ENCODE results near the gene SPEM3. TPM values are rescaled to one million over a fixed set of nuclear protein-coding genes. Genes with fewer than 3 reads are reported as not detected.

The SPEM3 gene
- total and polyA plus RNA-seq, 2 of the 13 experiments (the other 11 are each of a cell fraction or from before 2014, with no cell fraction given), result not detected

DNA sequence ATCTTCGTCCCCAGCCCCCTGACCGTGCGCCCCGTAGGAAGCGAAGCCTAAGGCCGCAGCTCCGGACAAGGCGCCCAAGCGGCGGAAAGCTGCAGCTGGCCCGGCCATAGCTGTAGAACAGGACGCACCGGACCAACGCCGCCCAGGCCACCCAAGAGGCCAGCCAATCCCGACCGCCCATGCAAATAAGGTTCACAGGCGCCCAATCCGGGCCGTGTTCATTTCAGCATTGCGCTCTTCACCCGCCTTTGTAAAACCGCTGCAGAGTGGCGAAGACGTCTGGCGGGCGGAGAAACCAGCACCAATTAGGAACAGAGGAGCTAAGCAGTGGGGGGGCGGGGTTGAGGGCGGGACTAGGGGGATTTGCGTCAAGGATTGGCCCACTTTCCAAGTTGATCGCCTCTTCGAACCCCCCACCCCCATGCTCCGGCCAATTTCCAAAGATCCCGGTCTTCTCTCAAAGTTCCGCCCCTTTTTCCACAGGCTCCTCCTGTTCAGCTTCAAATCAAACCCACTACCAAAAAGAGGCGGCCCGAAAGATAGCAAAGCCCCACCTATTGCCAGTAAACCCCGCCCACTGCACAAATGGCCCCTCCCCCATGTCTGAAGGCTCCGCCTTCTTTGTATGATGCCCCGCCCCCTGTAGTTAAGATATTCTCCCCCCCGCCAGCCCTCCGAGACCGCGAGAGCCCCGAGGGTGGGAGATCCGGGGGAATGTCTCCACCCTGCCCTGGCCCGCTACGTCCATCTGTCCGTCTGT lies 24.5 kb upstream of the SPEM3 start, which contains the start of gene TMEM256 (continued):
- TF ChIP-seq, protein P1, sequence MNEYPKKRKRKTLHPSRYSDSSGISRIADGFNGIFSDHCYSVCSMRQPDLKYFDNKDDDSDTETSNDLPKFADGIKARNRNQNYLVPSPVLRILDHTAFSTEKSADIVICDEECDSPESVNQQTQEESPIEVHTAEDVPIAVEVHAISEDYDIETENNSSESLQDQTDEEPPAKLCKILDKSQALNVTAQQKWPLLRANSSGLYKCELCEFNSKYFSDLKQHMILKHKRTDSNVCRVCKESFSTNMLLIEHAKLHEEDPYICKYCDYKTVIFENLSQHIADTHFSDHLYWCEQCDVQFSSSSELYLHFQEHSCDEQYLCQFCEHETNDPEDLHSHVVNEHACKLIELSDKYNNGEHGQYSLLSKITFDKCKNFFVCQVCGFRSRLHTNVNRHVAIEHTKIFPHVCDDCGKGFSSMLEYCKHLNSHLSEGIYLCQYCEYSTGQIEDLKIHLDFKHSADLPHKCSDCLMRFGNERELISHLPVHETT (CRISPR knock-in tag; conservative IDR thresholded peaks at IDR 0.05), result no peak
- TF ChIP-seq, protein P2, sequence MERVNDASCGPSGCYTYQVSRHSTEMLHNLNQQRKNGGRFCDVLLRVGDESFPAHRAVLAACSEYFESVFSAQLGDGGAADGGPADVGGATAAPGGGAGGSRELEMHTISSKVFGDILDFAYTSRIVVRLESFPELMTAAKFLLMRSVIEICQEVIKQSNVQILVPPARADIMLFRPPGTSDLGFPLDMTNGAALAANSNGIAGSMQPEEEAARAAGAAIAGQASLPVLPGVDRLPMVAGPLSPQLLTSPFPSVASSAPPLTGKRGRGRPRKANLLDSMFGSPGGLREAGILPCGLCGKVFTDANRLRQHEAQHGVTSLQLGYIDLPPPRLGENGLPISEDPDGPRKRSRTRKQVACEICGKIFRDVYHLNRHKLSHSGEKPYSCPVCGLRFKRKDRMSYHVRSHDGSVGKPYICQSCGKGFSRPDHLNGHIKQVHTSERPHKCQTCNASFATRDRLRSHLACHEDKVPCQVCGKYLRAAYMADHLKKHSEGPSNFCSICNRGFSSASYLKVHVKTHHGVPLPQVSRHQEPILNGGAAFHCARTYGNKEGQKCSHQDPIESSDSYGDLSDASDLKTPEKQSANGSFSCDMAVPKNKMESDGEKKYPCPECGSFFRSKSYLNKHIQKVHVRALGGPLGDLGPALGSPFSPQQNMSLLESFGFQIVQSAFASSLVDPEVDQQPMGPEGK (CRISPR knock-in tag; IDR thresholded peaks at IDR 0.05), result no peak
- TF ChIP-seq KLF13 (CRISPR knock-in tag; IDR thresholded peaks at IDR 0.05), result no peak
- TF ChIP-seq, protein P3, sequence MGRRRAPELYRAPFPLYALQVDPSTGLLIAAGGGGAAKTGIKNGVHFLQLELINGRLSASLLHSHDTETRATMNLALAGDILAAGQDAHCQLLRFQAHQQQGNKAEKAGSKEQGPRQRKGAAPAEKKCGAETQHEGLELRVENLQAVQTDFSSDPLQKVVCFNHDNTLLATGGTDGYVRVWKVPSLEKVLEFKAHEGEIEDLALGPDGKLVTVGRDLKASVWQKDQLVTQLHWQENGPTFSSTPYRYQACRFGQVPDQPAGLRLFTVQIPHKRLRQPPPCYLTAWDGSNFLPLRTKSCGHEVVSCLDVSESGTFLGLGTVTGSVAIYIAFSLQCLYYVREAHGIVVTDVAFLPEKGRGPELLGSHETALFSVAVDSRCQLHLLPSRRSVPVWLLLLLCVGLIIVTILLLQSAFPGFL (CRISPR knock-in tag; IDR thresholded peaks at IDR 0.05), result no peak
- TF ChIP-seq KDM6A (CRISPR knock-in tag; IDR thresholded peaks at IDR 0.05; ENCODE audit: low read depth), result no peak
- TF ChIP-seq MAZ (IDR thresholded peaks at IDR 0.05; ENCODE audit: borderline replicate concordance, low read depth, low read length), result peak; percentile 34; the same call in 1 of the 2 replicates
- TF ChIP-seq MAZ (CRISPR knock-in tag; IDR thresholded peaks at IDR 0.05; ENCODE audit: low read depth), result peak; percentile 47
- TF ChIP-seq MTF1 (CRISPR knock-in tag; IDR thresholded peaks at IDR 0.05), result no peak
- no peak for TF ChIP-seq SKI (IDR thresholded peaks at IDR 0.05; ENCODE audit: partially characterized antibody)
- TF ChIP-seq, protein P4, sequence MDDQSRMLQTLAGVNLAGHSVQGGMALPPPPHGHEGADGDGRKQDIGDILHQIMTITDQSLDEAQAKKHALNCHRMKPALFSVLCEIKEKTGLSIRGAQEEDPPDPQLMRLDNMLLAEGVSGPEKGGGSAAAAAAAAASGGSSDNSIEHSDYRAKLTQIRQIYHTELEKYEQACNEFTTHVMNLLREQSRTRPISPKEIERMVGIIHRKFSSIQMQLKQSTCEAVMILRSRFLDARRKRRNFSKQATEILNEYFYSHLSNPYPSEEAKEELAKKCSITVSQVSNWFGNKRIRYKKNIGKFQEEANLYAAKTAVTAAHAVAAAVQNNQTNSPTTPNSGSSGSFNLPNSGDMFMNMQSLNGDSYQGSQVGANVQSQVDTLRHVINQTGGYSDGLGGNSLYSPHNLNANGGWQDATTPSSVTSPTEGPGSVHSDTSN (CRISPR knock-in tag; IDR thresholded peaks at IDR 0.05; ENCODE audit: borderline replicate concordance), result no peak
- TF ChIP-seq, protein P5, sequence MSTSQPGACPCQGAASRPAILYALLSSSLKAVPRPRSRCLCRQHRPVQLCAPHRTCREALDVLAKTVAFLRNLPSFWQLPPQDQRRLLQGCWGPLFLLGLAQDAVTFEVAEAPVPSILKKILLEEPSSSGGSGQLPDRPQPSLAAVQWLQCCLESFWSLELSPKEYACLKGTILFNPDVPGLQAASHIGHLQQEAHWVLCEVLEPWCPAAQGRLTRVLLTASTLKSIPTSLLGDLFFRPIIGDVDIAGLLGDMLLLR (CRISPR knock-in tag; IDR thresholded peaks at IDR 0.05), result 0 out of 2 replicates have a peak, but pooled peaks have one; percentile 24
- TF ChIP-seq ZFP41 (CRISPR knock-in tag; IDR thresholded peaks at IDR 0.05; ENCODE audit: borderline replicate concordance), result no peak
- TF ChIP-seq MAFF (IDR thresholded peaks at IDR 0.05; ENCODE audit: low read depth, low read length), result no peak
- no peak; the same call in 1 of the 2 replicates for TF ChIP-seq ZNF205 (CRISPR knock-in tag; IDR thresholded peaks at IDR 0.05)
- TF ChIP-seq YEATS2 (CRISPR knock-in tag; IDR thresholded peaks at IDR 0.05; ENCODE audit: borderline replicate concordance), result 0 out of 2 replicates have a peak, but pooled peaks have one; percentile 29
- no peak for TF ChIP-seq SSRP1 (CRISPR knock-in tag; IDR thresholded peaks at IDR 0.05)
- TF ChIP-seq NFKB2 (CRISPR knock-in tag; IDR thresholded peaks at IDR 0.05; ENCODE audit: borderline replicate concordance), result peak; percentile 89; the same call in 1 of the 2 replicates
- 0 out of 2 replicates have a peak, but pooled peaks have one; percentile 30 for TF ChIP-seq GTF2F1 (IDR thresholded peaks at IDR 0.05; ENCODE audit: low read length)
- TF ChIP-seq ZSCAN9 (CRISPR knock-in tag; IDR thresholded peaks at IDR 0.05; ENCODE audit: borderline replicate concordance), result no peak
- TF ChIP-seq ZKSCAN8 (CRISPR knock-in tag; IDR thresholded peaks at IDR 0.05; ENCODE audit: borderline replicate concordance), result no peak
- TF ChIP-seq ZNF180 (CRISPR knock-in tag; IDR thresholded peaks at IDR 0.05; ENCODE audit: borderline replicate concordance, low read depth), result no peak
- TF ChIP-seq, protein P6, sequence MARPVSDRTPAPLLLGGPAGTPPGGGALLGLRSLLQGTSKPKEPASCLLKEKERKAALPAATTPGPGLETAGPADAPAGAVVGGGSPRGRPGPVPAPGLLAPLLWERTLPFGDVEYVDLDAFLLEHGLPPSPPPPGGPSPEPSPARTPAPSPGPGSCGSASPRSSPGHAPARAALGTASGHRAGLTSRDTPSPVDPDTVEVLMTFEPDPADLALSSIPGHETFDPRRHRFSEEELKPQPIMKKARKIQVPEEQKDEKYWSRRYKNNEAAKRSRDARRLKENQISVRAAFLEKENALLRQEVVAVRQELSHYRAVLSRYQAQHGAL (CRISPR knock-in tag; IDR thresholded peaks at IDR 0.05; ENCODE audit: not compliant biosample characterization), result no peak
- no peak for TF ChIP-seq ZNF703 (CRISPR knock-in tag; IDR thresholded peaks at IDR 0.05; ENCODE audit: borderline replicate concordance)
- peak; percentile 91 for TF ChIP-seq NFYC (CRISPR knock-in tag; IDR thresholded peaks at IDR 0.05)

All from HepG2 (cell line).